Measurements from ENCODE around the gene ILDR2. TPM values are rescaled to one million over a fixed set of nuclear protein-coding genes. Genes with fewer than 3 reads are reported as not detected.
A peak's percentile ranks its signal among the peaks of the same experiment; 100 is the strongest.

The ILDR2 gene
- polyA plus RNA-seq, 1 donor: 20.6 TPM

GRCh38 chr1:166925810-166926478 lies 49.4 kb downstream of the ILDR2 start:
- DNase-seq: no peak

GRCh38 chr1:166924823-166925541 lies 50.4 kb downstream of the ILDR2 start:
- DNase-seq: no peak

DNA sequence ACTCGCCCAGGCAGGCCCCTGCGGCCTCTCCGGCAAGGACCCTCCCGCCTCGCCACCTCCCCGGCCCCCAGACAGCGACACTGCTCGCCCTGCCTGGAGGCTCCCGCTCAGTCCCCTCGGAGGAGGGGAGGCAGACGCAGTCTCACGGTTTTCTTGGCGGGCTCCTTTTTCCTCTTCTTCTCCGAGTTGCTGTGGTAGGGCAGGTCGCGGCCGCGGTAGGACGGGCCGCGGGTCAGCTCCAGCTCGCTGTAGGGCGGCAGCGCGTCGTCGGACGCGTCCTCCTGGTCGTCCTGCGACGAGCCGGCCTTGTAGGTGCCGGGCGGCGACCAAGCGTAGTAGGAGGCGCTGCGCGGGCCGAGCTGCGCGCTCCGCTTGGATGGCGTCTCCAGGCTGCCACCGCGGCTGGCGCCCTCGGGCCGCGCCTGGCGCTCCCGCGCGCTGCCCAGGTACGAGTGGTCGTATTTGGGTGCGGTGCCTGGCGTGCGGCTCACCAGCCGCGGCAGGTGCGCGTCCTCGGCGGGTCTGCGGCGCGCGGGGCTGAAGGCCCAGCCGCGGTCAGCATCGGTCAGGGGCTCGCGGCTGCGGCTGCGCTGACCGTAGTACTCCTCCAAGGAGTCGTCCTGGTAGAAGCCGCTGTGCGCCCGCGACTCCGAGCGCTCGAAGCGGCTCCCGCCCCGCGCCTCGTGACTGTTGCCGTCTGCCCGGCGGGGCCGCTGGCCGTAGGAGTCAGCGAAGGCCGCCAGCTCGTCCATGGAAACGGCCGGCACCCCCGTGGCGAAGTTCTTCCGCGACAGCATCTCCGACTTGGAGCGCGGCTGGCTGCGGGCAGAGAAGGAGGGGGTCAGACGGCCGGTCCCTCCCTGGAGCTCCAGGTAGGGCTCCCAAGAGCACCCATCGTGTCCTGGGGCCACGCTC lies 54.5 kb downstream of the ILDR2 start:
- DNase-seq: peak; percentile 37

- DNase-seq: no peak
Observed at GRCh38 chr1:166918956-166919316, 56.4 kb downstream of the ILDR2 start.

DNA sequence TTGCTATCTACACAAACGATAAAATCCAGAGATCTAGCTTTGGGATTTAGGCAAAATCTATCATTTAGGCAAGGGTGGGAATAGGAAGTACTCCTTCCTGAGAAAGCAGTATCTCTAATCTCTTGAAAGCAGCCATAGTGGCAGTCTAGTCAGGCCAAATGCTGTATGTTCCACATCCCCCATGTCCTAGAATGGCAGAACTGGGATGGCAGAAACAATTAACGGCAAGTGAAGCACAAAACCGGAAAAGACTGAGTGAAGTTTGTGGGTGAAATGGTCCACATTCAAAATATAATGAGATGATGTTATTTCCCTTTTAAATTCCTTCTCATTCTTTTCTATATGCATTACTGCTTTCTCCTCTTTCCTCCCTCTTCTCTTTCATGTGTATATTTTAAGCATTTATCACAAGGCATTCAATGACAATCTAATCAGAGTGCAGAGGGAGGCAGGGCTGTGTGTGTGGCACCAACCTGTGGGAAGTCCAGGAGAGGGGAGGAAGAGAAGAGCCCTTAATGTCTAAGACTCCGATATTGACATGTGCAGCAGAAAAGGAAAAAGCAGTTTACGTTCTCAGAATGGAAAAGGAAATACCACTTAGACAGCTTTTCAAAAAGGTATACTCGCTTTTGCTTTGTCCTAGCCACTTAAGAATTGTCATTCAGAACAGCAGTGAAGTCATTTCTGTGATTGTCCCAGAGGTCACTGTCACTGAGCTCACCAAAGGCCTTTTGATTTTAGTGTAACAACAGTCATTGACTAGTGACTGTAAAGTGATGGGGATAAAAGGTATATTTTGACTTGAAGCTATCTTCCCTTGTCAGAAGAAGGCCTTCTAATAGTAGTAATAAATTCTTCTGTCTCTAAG lies 57.0 kb downstream of the ILDR2 start:
- no peak for DNase-seq

DNA sequence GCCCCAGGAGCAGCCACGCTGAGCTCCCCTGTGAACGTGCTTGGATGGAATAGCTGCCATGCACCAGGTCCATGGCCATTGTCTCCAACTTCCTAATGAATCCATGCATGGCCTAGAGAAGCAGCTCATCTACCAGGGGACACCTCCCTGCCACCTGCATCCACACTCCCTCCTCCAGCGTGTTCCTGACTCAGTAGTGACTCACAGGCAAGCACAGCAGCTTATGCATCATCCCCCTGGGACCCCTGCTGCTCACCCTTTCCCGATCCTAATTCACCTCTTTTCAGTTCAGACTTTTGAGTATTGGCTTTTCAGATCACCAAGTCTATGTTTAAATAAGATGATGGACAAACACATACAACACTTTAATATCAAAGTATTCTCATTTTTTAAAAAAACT lies 59.4 kb downstream of the ILDR2 start:
- DNase-seq: no peak

- DNase-seq: no peak
Observed at GRCh38 chr1:166915042-166915441, 60.3 kb downstream of the ILDR2 start.

- no peak for DNase-seq
Observed at GRCh38 chr1:166914111-166914510, 61.2 kb downstream of the ILDR2 start.

- no peak for DNase-seq
Observed at GRCh38 chr1:166911624-166912023, 63.7 kb downstream of the ILDR2 start.

GRCh38 chr1:166910396-166910994 lies 64.8 kb downstream of the ILDR2 start:
- peak; percentile 77 for DNase-seq

DNA sequence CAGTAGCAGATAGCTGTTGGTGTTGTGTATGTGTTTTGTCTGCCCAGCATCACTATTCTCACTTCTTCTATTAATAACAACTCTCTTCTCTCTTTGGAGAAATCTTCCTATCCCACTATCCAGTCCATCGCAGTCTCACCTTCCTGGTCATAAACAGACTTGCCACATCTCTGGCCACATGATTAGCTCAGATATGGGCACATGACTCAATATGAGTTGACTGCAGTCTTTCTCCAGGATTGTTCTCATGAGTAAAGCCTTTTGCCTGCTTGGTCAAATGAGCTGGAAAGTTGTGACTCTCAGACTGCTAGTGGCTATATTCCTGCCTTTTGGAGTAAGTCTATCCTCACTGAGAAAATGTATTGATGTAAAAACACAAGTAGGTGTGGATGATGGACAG lies 66.4 kb downstream of the ILDR2 start:
- DNase-seq: no peak

DNA sequence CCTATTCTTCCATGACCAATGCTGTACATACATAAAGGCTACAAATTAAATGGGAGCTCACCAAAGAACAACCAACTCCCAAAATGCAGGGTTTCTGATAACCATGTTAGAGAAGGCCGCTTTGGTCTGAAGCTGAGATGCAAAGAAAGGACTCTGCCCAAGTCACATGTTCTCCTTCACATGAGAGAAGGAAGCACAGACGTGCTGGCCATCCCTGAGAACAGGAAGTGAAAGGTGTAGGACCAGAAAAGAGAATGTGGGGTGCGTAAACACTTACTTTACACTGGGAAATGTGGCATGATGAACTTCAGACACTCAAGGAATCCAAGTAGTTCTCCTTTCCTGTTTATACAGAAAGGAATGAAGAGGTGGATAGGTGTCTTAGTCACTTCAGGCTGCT lies 67.6 kb downstream of the ILDR2 start:
- DNase-seq: no peak

DNA sequence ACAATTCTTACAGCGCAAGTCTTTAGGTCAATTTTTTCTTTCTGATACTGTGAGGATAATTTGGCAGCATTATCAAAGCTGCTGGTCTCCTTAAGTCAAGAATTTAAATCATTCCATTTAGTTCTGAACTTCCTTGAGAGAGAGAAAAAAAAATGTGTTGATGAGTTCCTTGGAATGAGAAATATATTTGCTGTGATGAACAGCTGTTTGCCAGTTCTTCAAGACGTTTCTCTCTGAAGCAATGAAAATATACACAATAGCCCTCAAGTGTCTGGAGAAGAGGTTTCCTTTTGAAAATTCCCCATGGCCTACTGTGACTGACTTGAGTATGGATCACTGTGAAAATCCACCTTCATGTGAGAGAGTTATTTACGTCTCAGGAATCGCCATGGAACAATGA lies 68.3 kb downstream of the ILDR2 start:
- no peak for DNase-seq

DNA sequence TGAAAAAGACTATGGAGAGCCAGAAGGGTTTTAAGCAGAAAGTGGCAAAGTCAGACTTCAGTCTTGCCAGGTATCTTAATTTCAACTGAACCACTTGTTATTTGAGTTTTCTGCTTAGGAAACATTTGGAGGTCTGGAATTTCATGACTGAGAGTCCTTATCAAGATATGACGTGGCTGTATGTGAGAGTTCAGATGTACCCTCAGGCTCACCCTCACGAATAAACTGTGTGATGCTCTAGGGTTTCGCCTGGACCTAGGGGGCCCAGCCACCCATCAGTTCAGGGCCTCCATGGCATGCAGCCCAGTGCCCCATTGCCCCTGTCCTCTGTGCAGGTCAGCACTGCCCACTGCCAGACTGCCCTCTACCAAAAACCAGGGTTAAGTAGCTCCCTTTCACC lies 68.7 kb downstream of the ILDR2 start:
- no peak for DNase-seq

DNA sequence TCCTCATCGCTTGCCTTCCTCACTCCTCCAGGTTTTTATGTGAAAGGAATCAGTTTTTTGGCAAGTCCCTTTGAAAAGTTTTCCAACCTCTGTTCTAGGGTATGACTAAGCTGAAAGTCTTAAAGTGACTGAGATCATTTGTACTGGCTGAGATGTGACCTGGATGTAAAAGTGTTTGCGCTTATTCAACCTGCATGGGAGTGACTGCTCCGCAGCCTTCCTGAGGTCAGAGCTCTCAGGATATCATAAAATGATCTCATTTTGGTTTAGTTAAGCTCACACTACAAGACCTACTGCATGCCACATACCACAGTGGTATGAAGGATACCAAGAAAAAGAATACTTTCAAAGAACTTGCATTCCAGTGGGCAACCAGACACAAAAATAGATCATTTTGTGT lies 69.4 kb downstream of the ILDR2 start:
- no peak for DNase-seq

GRCh38 chr1:166905136-166905535 lies 70.2 kb downstream of the ILDR2 start:
- no peak for DNase-seq

- DNase-seq: no peak
Observed at GRCh38 chr1:166903232-166903631, 72.1 kb downstream of the ILDR2 start.

- DNase-seq: no peak
Observed at GRCh38 chr1:166902279-166902678, 73.1 kb downstream of the ILDR2 start.

GRCh38 chr1:166900987-166901386 lies 74.4 kb downstream of the ILDR2 start:
- no peak for DNase-seq

DNA sequence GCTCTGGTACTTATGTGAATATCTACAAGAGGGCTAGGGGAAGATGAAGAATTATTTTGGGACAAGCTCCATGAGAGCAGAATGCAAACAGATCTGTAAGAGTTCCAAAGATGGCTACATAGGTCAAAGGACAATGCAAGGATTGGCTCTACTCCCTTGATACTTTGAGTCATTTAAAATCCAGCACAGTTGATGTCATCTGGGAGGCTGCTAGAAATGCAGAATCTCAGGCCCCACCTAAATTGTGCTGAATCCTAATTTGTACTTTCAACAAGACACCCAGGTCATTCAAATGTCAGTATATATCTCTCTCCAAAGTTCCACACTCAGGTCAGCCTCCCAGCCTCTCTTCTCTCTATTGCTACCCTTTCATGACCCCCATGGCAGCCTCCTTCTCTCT lies 75.6 kb downstream of the ILDR2 start:
- DNase-seq: no peak

DNA sequence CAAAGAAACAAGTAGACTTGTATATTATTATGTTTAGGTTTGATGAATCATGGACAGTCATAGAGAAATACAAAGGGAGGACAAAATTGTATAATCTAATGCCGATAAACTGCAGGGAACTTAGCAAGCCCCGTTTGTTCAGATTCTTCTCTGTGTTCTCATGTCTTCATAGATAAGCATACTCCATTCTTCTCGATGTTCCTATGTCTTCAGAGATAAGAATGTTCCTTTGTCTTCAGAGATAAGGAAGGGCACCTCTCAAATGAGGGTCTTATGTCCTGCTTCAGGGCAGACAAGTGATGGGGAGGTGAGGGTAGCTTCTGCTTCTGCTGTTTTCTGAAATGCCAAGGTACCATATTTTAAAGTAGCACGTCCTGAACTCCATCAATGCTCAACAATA lies 79.6 kb downstream of the ILDR2 start:
- DNase-seq: no peak

- DNase-seq: no peak
Observed at GRCh38 chr1:166889776-166890175, 85.6 kb downstream of the ILDR2 start.
